B cell (primary cell): ENCODE data around the gene MAPRE3.

Source experiments
- EZH2 ChIP-seq: IDR thresholded peaks from 2 replicates; pipeline ENCODE4 v1.6.1; 2012; ENCODE audit warnings: borderline replicate concordance, low read depth, mild to moderate bottlenecking, moderate library complexity, low read length; ENCODE audit not compliant: insufficient read depth, poor library complexity, severe bottlenecking
- TF ChIP-seq, protein P1 (sequence below): fragments of 200-600 bp; IDR thresholded peaks from one replicate; pipeline ENCODE4 v1.8.0; 2022; ENCODE audit warnings: antibody characterized with exemption, mild to moderate bottlenecking

DNA sequence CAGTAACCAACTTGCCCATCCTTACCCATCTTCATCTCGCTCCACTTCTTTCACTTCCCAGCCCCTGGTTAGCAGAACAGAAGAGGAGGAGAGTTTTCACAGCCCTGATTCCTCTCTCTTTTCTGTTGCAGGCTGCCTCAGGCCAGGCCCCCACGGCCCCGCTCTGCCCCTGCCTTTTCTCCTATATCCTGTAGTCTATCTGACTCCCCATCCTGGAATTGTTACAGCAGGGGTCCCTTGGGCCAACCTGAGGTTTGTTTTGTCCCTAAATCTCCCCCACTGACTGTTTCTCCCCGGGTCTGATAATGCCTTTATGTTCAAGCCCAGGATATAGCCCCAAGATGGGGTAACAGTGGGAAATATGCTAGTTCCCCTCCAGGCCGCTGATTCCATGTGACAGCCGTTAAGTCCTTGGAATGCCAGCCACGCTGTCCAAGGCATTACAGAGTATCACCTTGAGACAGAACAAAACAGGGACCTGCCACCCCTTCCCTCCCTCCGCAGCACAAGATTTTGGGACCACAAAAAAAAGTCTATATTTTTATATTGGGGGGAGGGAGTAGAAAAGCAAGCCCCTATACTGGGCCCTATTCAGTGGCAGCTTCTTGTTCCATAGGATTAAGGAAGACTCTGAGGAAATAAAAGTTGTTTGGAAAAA is 99.7 kb downstream of the MAPRE3 start:
- TF ChIP-seq EZH2 = no peak
- TF ChIP-seq, protein P1, sequence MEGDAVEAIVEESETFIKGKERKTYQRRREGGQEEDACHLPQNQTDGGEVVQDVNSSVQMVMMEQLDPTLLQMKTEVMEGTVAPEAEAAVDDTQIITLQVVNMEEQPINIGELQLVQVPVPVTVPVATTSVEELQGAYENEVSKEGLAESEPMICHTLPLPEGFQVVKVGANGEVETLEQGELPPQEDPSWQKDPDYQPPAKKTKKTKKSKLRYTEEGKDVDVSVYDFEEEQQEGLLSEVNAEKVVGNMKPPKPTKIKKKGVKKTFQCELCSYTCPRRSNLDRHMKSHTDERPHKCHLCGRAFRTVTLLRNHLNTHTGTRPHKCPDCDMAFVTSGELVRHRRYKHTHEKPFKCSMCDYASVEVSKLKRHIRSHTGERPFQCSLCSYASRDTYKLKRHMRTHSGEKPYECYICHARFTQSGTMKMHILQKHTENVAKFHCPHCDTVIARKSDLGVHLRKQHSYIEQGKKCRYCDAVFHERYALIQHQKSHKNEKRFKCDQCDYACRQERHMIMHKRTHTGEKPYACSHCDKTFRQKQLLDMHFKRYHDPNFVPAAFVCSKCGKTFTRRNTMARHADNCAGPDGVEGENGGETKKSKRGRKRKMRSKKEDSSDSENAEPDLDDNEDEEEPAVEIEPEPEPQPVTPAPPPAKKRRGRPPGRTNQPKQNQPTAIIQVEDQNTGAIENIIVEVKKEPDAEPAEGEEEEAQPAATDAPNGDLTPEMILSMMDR = no peak
